Nephron progenitor cell (in vitro differentiated cells): Measurements from ENCODE around the gene KNDC1.

Source experiments
- DNase-seq: peaks from one replicate; pipeline ENCODE4 v3.0.0; 2021
- H3K27ac Mint-ChIP-seq: 2 replicates; pipeline ENCODE4 v1.8.0; 2021; ENCODE audit warnings: mild to moderate bottlenecking, moderate library complexity, mixed read lengths
- H3K27me3 Mint-ChIP-seq: 2 replicates; pipeline ENCODE4 v1.8.0; 2021; ENCODE audit warnings: mild to moderate bottlenecking, low read depth, mixed read lengths; ENCODE audit not compliant: poor library complexity
- H3K36me3 Mint-ChIP-seq: 2 replicates; pipeline ENCODE4 v1.8.0; 2021; ENCODE audit warnings: low read depth, mixed read lengths
- H3K4me1 Mint-ChIP-seq: 2 replicates; pipeline ENCODE4 v1.8.0; 2021; ENCODE audit warnings: mixed read lengths
- H3K4me3 Mint-ChIP-seq: 2 replicates; pipeline ENCODE4 v1.8.0; 2021; ENCODE audit warnings: mild to moderate bottlenecking, moderate library complexity, mixed read lengths
- H3K9me3 Mint-ChIP-seq: 2 replicates; pipeline ENCODE4 v1.8.0; 2021; ENCODE audit warnings: mild to moderate bottlenecking, moderate library complexity, mixed read lengths
- CTCF ChIP-seq: fragments of 200-600 bp; sonication (generic); IDR thresholded peaks from 2 replicates; pipeline ENCODE4 v1.5.0; 2021; ENCODE audit warnings: antibody characterized with exemption

The KNDC1 gene

DNA sequence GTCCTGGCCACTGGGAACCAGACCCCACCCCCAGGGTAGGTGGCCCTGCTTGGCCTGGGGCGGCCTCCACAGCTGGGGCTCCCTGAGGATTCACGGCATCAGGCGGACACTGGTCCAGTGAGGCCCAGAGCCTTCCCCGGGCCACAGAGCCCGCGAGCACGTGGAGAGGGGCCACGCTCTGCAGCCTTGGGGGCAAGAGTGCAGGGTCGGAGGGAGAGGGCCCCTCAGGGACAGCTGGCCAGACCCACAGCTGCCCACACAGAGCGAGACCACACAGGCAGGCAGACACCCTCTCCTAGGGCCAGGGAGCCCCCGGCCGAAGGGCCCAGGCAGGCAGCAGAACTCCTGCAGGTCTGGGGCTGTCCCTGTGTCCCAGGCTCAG, 88.3 kb downstream of the KNDC1 start:
- Mint-ChIP-seq H3K4me1 (peaks cover 45% of the 10 kb centered on the region), H3K36me3 (no peaks in the 10 kb centered on the region), H3K9me3 (no peaks in the 10 kb centered on the region), H3K4me3 (no peak overlapping the region), H3K27me3 (peaks cover 19% of the 10 kb centered on the region), H3K27ac (no peak overlapping the region)
- no peak for DNase-seq
- no peak for TF ChIP-seq CTCF

DNA sequence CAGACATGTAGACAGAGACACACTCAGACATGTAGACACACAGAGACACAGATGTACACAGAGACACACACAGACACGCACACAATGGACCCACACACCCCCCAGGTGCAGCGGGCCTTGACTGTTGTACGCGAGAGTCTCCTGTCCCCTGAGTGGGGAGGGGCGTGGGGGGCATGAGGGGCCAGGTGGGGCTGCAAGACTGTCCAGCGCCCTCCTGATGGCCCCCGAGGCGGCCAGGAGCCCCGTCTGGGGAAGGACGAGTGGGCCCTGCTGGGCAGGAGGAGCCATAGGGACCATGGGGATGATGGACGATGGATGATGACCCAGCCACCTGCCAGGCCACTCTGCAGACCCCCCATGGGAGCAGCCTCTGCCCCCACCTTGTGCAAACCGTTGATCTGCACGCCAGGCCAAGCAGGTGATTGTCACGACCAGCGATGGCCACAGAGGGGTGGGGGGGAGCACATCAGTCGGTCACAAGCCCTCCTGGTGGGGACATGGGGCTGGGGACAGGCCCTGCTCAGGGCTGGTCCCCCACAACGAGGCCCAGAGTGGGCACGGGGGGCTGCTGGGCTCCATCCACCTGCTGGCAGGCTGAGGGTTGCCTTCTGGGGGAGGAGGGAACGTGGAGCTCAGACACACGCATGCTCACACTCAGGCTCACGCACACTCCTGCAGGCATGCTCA, 89.2 kb downstream of the KNDC1 start:
- no peak for TF ChIP-seq CTCF
- Mint-ChIP-seq H3K9me3 (no peaks in the 10 kb centered on the region), H3K4me1 (peaks cover 50% of the 10 kb centered on the region), H3K4me3 (no peak overlapping the region), H3K27me3 (peaks cover 23% of the 10 kb centered on the region), H3K27ac (no peak overlapping the region), H3K36me3 (no peaks in the 10 kb centered on the region)
- DNase-seq, result no peak

GRCh38 chr10:133249975-133250754, 90.1 kb downstream of the KNDC1 start:
- TF ChIP-seq CTCF, result no peak
- H3K27ac Mint-ChIP-seq, result no peak overlapping the region
- H3K4me3 Mint-ChIP-seq, result no peak overlapping the region
- H3K4me1 Mint-ChIP-seq, result peaks cover 58% of the 10 kb centered on the region
- no peaks in the 10 kb centered on the region for H3K9me3 Mint-ChIP-seq
- peaks cover 27% of the 10 kb centered on the region for H3K27me3 Mint-ChIP-seq
- H3K36me3 Mint-ChIP-seq, result no peaks in the 10 kb centered on the region
- DNase-seq, result no peak

DNA sequence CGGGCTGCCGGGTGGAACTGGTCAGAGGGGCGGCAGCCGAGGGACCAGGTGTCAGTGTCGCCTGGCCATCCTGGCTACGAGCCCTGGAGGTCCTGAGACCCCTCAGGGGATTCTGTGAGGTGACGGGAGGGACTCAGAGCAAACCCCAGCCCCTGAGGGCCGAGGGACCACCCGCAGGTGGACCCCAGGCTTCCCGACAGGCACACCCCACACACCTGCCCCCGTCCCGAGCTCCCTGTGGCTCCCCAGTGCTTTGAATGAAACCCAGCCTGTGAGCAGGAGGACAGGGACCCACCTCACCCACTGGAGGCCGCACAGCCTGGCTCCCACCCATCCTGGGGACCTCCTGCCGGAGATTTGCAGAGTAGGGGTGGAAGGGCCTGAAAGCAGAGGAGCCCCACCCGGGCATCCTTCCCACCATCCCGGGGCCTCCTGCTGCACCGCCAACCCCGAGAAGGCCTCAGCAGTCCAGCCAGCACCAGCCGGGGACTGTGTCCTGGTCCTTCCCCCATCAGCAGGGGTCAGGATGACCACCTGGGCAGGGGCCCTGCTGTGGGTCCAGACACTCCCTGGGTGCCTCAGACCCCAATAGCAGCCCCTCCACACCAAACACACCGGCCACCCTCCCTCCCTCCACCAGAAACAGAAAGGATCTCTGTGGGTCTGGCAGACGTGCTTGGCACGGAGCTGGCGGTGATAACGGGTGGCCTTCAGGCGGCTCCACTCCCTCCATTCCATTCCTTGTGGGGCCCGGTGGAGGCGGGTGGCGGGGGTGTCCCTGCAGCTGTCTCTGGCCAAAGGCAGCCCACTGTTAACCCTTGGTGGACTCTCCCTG, 91.6 kb downstream of the KNDC1 start:
- H3K36me3 Mint-ChIP-seq, result no peaks in the 10 kb centered on the region

GRCh38 chr10:133252223-133252552, 92.2 kb downstream of the KNDC1 start:
- Mint-ChIP-seq H3K4me1 (peaks cover 46% of the 10 kb centered on the region), H3K27ac (no peak overlapping the region), H3K9me3 (no peaks in the 10 kb centered on the region), H3K27me3 (peaks cover 18% of the 10 kb centered on the region), H3K4me3 (no peak overlapping the region), H3K36me3 (no peaks in the 10 kb centered on the region)
- no peak for DNase-seq
- TF ChIP-seq CTCF, result no peak

More for the DNA sequence above, 91.6 kb downstream of the KNDC1 start:
- no peak for TF ChIP-seq CTCF
- Mint-ChIP-seq H3K9me3 (no peaks in the 10 kb centered on the region), H3K27ac (no peak overlapping the region), H3K4me1 (peaks cover 48% of the 10 kb centered on the region), H3K4me3 (no peak overlapping the region), H3K27me3 (peaks cover 21% of the 10 kb centered on the region)
- DNase-seq, result no peak
